Kidney (tissue), 14 donors: ENCODE measurements around the gene RAB6B. TPM values are rescaled to one million over a fixed set of nuclear protein-coding genes. Genes with fewer than 3 reads are reported as not detected.

Source experiments
- DNase-seq, 5 donors: peaks; one replicate each; pipeline ENCODE4 v3.0.0-alpha.2; 2013 to 2020
- FAIRE-seq: peaks from 2 replicates; lab custom pipeline; 2012; peaks lifted over from hg19 to GRCh38; lab: Jason Lieb, UNC
- H3K27ac ChIP-seq, 2 donors: one replicate each; pipeline ENCODE4 v1.7.0; 2013; ENCODE audit warnings: low read depth in 2 of 2, low read length in 2 of 2, inconsistent platforms in 1 of 2
- H3K27me3 ChIP-seq: one replicate; pipeline ENCODE4 v1.7.1; 2013; ENCODE audit warnings: low read length, inconsistent platforms; ENCODE audit not compliant: control insufficient read depth, insufficient read depth
- H3K36me3 ChIP-seq, 3 donors: one replicate each; pipeline versions ENCODE4 v1.7.0 to v1.7.1; 2013; ENCODE audit warnings: low read length in 3 of 3, control low read depth in 1 of 3, inconsistent platforms in 1 of 3; ENCODE audit not compliant: insufficient read depth in 3 of 3, control insufficient read depth in 2 of 3
- H3K4me1 ChIP-seq, 3 donors: one replicate each; pipeline versions ENCODE4 v1.7.0 to v1.7.1; 2013; ENCODE audit warnings: low read length in 3 of 3, inconsistent platforms in 1 of 3, low read depth in 1 of 3; ENCODE audit not compliant: control insufficient read depth in 2 of 3, insufficient read depth in 2 of 3
- H3K4me3 ChIP-seq, 3 donors: one replicate each; pipeline versions ENCODE4 v1.7.0 to v1.8.1; 2013; ENCODE audit warnings: low read length in 3 of 3, control low read depth in 1 of 3, inconsistent platforms in 1 of 3
- H3K9ac ChIP-seq, 3 donors: one replicate each; pipeline versions ENCODE4 v1.7.0 to v1.7.1; 2013; ENCODE audit warnings: low read length in 3 of 3, control low read depth in 1 of 3, inconsistent platforms in 1 of 3
- H3K9me3 ChIP-seq, 3 donors: one replicate each; pipeline versions ENCODE4 v1.7.0 to v1.7.1; 2013; ENCODE audit warnings: low read length in 3 of 3, control low read depth in 1 of 3, inconsistent platforms in 1 of 3; ENCODE audit not compliant: control insufficient read depth in 2 of 3, insufficient read depth in 1 of 3
- intact Hi-C: fragments of 100-400 bp; cut with DNase I; formaldehyde crosslinking; loops from one replicate; pipeline ENCODE4 v1.11.1; 2022
- polyA plus RNA-seq: library from polyadenylated mRNA; stranded (reverse); fragments of 350-450 nt; fragmentation: Illumina TruSeq; extraction: RNeasy Lipid Tissue Mini Kit (QIAGEN cat#74804); gene quantifications from one replicate; pipeline ENCODE4 v1.2.3, GENCODE V29; 2014; ENCODE audit warnings: low read depth, low replicate concordance; ENCODE audit not compliant: insufficient read depth
- total RNA-seq: library from RNA; stranded (reverse); fragmentation: NEBNext Ultra II Directional; extraction: Animal tissue kit (Norgen Biotek cat#: 25700); gene quantifications from one replicate; pipeline ENCODE4 v1.2.1, GENCODE V29; 2021
- TF ChIP-seq, protein P1 (sequence below): IDR thresholded peaks from 3 replicates; pipeline ENCODE4 v1.5.1; 2012; ENCODE audit warnings: mild to moderate bottlenecking, moderate library complexity, borderline replicate concordance; ENCODE audit not compliant: insufficient read depth; ENCODE audit errors: extremely low read depth
- donor health status: control.
- donor health status: control.
- donor health status: control.
- donor health status: control.
- donor health status: control.
- donor health status: DM: yes; HTN: yes; CAD: no.
- donor health status: Normal renal cell carcinoma (clear cell type).

Gene RAB6B
- total and polyA plus RNA-seq, 2 donors from 2014 or later, result 6.6 to 17.7 TPM

GRCh38 chr3:133881939-133882825 lies 13.5 kb downstream of the RAB6B start:
- peak in 1 of 5 donors; percentile 45 for DNase-seq
- no peak overlapping the region for H3K9ac ChIP-seq
- H3K4me1 ChIP-seq, result no peaks in the 10 kb centered on the region
- intact Hi-C loops, result no loop called here
- TF ChIP-seq, protein P1, sequence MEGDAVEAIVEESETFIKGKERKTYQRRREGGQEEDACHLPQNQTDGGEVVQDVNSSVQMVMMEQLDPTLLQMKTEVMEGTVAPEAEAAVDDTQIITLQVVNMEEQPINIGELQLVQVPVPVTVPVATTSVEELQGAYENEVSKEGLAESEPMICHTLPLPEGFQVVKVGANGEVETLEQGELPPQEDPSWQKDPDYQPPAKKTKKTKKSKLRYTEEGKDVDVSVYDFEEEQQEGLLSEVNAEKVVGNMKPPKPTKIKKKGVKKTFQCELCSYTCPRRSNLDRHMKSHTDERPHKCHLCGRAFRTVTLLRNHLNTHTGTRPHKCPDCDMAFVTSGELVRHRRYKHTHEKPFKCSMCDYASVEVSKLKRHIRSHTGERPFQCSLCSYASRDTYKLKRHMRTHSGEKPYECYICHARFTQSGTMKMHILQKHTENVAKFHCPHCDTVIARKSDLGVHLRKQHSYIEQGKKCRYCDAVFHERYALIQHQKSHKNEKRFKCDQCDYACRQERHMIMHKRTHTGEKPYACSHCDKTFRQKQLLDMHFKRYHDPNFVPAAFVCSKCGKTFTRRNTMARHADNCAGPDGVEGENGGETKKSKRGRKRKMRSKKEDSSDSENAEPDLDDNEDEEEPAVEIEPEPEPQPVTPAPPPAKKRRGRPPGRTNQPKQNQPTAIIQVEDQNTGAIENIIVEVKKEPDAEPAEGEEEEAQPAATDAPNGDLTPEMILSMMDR, result no peak
- H3K27me3 ChIP-seq, result no peaks in the 10 kb centered on the region
- H3K9me3 ChIP-seq, result peaks cover 0 to 14% (median 0%) of the 10 kb centered on the region in 3 donors
- FAIRE-seq, result no peak
- H3K27ac ChIP-seq, result no peak overlapping the region
- H3K4me3 ChIP-seq, result no peak overlapping the region
- H3K36me3 ChIP-seq, result no peaks in the 10 kb centered on the region

- peak in 1 of 5 donors; percentile 4 for DNase-seq
- no peak overlapping the region for H3K9ac ChIP-seq
- FAIRE-seq, result no peak
- no peaks in the 10 kb centered on the region for H3K27me3 ChIP-seq
- intact Hi-C loops, result no loop called here
- TF ChIP-seq, protein P1, result no peak
- no peak overlapping the region for H3K27ac ChIP-seq
- peaks cover 0 to 14% (median 0%) of the 10 kb centered on the region in 3 donors for H3K9me3 ChIP-seq
- H3K4me1 ChIP-seq, result no peaks in the 10 kb centered on the region
- no peak overlapping the region for H3K4me3 ChIP-seq
- no peaks in the 10 kb centered on the region for H3K36me3 ChIP-seq
Observed at GRCh38 chr3:133881492-133881891, 14.2 kb downstream of the RAB6B start.

DNA sequence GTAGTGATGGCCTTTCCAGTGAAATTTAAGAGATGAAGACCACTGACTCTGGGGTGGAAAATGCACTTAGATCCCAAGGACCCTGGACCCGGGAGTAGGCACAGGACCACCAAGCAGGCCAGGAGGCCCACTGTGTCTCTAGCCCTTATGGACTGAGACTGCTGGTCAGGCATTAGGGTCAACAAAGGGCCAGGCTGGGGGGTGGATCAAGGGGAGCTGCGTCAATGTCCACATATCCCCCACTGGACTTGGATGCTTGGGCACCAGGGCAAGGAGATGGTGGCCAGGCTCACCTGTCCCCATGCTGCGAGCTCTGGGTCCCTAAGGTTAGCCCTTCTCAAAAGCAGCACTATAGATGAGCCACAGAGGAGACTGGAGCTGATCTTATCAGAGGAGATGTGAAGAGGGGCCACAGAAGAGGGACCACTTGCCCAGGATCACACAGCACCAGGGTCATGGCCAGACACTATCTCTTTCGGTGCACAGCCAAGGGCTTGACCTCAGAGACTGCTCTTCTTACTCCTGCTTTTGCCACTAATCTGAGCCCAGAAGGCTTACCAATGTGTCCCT lies 14.7 kb downstream of the RAB6B start:
- no peaks in the 10 kb centered on the region for H3K36me3 ChIP-seq
- H3K27me3 ChIP-seq, result no peaks in the 10 kb centered on the region
- DNase-seq, result peak in 1 of 5 donors; percentile 44
- no peak overlapping the region for H3K9ac ChIP-seq
- intact Hi-C loops, result no loop called here
- H3K4me3 ChIP-seq, result no peak overlapping the region
- H3K27ac ChIP-seq, result no peak overlapping the region
- H3K9me3 ChIP-seq, result peaks cover 0 to 14% (median 0%) of the 10 kb centered on the region in 3 donors
- no peak for FAIRE-seq
- TF ChIP-seq, protein P1, result no peak
- H3K4me1 ChIP-seq, result no peaks in the 10 kb centered on the region
